ENCODE data around the gene PTPRD.

PTPRD gene

DNA sequence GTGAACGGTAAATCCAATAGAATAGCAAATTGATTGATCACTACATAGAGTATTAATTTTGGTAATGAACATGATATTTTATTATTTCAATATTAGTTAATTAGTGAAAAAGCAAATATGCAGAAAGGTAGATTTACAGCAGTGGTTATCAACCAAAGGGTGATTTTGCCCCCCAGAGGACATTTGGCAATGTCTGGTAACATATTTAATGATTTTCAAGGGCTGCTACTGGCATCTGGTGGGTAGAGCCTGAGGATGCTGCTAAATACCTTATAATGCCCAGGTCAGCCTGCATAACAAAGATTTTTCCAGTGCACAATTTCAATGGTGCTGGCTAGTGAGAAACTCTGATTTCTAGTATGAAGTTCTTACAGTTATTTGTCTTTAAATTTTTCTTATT, 1313.7 kb downstream of the PTPRD start:
- no peak for DNase-seq (ENCODE audit: low spot score)

DNA sequence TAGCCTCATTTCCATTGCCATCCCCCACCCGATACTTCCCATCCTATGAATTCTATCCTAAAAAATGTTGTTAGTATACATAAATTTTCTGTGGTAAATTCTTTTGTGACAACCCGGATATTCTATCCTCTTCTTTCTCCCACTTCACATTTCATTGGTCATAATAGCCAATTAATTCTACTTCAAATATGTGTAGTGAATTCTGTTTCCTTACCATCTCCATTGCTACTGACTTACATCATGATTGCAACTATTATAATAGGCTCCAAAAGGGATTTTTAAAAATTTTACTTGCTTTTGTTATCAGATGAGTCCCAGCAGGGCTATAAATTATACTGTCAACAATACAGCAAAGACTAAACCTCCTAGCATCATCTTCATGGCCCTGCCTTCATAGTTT, 1326.8 kb downstream of the PTPRD start:
- no peak for DNase-seq (ENCODE audit: low spot score)

DNA sequence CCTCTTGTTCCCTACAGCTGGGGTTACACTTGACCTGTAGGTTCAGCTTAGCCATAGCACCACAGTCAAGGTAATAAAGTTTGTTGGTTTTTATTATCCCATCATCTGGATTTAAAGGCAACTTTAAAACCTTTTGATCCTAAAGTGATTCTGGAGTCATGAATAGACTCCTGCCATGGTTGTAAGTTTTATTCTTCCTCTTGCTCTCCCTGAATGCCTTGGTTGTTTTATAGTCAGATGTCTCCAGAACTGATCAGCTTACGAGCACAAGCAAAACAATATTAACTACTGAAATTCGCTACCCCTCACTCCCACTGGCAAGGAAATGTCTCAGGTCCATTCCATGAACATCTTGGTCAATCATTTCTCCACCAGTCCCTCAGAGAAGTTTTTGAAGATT, 1328.6 kb downstream of the PTPRD start:
- no peak for DNase-seq (ENCODE audit: low spot score)

DNA sequence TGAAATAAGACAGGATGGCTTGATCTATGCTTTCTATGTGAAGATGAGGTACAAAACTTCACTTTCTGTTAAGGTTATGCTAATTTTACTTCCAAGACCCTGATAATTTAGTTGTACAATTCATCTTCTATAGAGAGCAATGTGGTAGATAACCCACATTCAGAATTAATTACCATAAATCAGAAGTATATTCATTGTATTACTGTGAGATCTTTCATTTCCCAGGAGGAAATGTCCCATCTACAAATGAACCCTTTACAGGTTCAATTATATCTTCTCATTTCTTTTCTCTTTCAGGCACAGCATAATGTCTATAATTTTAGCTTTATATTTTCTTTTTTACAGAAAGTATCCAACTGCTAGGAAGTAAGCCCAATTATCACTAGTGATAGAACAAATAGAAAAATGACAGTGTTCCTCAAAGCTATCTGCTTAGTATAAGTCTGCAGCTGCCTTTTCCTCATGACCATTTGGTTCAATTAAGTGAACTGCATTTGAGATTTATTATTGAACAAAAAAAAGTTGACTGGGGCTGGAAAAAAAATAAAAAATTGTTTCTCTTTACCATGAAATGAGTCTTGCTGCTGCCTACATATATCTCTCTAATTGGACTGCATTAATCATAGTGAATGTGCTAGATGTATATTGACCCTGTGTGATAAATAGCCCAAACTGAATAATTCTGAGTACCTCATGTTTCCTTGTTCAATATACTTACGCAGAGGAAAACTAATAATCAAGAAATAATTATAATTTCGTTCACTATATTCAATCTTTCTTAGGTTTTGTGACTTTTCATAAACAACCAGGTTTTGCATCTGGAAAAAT, 1329.4 kb downstream of the PTPRD start:
- no peak for DNase-seq (ENCODE audit: low spot score)

DNA sequence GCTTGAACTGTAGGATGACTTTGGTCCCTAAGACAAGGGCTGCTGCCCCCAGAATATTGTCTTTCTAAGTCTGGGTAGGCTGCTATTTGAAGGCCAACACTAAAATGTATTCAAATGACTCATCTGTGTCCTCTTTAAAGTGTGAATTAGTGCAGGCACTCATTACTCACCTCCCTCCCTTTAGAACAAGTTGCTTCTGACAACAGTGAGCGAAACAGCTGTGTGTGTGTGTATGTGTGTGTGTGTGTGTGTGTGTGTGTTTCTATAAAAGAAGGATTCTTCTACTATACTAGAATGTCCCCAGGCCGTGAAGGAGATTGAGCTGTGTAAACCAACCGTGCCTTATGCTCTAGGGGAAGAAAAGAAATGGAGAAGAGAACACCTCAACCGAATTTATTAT, 1337.2 kb downstream of the PTPRD start:
- DNase-seq (ENCODE audit: low spot score): no peak

DNA sequence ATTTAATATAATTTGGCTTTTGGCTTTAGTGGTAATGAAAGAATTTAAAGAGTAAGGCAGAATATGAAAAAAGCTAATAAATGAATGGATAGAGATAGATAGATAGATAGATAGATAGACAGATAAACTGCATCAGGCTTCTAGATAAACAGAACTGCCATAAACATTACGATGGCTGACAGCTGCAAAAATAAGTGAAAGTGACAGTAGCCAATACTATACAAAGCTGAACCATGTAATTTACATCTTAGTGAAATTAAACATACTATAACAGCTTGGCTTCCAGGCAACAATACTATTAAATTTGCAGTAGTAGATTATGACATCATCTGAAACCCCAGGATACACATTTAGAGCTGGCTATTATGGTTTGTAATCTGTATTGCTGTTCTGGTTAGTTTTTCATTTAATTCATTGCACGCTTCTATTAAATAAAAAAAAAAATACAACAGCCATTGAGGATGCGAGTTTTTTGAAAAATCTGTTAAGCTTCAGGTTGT, 1354.8 kb downstream of the PTPRD start:
- no peak for DNase-seq (ENCODE audit: low spot score)

DNA sequence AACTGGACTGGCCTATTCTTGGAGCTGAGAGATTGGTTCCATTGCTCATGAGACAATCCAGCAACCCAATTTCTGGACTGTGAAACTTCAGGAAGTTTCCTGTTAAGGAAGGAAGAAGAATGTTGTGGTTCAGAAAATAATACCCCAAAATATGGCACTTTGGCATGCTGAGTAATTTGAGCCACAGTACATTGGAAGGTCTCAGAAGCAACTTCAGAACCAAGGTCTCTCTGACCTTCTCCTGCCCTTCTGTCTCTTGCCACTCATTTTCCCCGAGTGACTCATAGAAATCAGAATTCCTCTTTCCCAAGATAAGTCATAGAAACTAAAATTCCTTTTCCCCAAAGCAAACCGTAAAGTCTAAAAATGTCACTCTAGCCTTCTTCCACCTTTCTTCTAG, 1366.1 kb downstream of the PTPRD start:
- DNase-seq (ENCODE audit: low spot score): no peak

DNA sequence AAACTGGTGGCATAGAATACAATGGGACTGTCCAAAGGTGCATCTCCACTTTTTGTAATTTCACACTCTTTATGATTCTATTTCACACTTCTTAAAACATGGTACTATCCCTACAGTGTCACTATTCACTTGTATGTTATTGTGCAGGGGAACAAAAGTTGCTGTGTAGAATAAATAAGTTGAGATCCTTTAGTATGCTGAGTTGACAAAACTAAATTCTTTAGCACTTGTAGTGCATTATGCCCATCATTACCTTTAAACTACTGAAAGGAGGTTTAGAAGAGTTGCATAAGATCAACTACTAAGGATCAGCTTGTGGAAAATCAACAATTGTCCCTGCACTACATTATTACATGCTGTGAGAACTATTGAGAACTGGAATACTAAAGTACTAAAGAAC, 1380.9 kb downstream of the PTPRD start:
- no peak for DNase-seq (ENCODE audit: low spot score)

DNA sequence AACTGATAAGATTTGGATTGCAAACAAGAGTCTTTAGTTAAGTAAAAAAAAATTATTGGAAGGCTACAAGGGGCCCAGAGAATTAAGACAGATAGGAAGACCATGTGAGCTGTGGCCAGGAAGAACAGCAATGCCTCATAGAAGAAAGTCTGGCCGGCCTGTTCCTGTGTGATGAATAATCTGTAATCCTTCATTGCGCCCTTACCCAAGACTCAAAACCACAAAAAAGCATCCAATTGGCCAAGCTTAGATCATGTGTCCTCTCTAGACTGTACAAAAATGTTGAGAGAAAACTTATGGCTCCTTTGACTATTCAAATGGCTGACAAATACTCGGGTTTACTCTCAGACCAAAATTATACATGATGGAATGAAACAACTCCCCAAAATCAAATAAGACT, 1383.5 kb downstream of the PTPRD start:
- no peak for DNase-seq (ENCODE audit: low spot score)

DNA sequence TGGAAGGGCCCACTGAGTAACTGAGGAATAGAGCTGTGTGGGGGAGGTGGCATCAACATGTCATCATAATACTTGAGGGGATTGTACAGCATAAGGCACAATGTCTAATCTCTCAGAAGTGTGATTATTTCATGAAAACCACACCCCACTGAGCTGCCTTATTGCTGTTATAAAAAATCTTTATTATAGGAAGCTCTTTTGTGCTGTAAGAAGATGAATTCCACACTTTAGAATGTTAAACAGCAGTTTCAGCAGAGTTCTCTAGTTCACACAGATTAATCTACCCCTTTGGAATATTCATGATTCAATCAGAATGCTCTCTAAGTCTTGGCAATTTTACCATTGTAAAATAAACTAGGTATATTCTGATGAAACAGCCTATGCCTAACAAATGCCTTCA, 1389.6 kb downstream of the PTPRD start:
- DNase-seq (ENCODE audit: low spot score): no peak

DNA sequence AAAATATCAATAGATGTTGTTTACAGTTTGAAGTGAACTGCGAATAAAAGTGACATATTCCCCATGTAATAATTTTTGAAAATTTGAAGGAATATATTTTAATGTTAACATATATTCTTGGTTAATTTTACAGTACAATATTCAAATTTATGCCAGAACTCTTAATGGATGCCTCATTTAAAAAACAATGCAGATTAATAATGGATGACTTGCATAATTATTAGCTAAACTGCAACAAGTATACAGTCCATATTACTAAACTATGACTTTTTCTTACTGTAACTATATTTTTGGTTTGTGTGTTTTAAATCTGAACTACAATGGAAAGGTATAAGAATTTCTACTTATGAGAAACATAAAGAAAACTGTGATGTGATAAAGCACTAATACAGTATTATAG, 1390.1 kb downstream of the PTPRD start:
- DNase-seq (ENCODE audit: low spot score): no peak

DNA sequence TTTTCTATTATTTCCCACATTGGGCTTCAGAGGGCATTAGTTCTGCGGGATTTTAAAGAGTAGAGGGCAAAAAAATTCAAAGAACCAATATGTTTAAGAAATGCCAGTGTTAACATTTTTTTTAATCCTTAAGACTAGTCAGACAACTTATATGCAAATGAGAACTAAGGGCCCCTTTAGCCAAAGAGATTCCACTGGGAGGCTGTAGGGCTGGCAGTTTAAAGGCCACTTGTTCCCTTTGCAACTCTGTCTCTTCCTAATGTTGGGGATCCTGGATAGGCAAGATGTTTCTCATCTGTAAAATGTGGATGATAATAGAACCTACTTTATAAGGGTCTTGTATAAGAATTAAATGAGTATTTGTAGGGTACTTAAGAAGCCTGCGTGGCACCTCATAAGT, 1395.9 kb downstream of the PTPRD start:
- DNase-seq (ENCODE audit: low spot score): no peak

DNA sequence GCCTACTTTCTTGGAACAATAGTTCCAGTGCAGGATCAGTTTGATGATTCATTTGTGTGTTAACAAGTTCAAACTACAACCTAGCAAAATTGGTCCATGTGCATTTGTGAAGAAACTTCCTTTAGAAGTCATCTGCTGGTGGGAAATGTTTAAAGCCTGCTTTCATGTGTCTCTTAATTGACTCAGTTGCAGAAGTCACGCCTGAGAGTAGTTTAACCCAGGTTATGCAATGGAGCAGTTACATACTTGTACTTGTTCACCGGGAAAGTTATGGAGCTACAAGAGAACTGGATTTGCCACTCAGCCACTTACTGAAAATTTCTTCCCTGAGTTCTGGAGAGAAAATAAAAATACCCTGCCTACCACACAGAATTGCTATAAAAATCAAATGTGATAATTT, 1397.8 kb downstream of the PTPRD start:
- no peak for DNase-seq (ENCODE audit: low spot score)

DNA sequence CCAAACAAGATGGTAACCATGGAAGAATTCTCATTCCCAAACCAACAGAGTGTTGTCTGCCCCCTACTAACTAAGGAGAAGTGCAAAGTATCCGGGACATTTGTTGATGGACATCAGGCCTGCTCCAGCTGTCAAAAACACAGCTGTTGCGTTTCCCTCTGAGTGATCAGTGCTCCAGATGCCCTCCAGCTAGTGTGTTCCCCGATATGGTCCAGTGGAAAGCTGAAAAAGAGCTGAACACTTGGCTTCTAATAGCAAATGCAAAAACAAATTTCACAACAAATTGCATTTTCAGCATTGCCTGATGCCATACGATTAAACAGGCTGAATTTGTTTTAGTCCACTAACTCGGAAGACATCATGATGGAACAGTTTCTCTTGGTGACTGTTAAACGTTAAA, 1398.7 kb downstream of the PTPRD start:
- DNase-seq (ENCODE audit: low spot score): no peak

DNA sequence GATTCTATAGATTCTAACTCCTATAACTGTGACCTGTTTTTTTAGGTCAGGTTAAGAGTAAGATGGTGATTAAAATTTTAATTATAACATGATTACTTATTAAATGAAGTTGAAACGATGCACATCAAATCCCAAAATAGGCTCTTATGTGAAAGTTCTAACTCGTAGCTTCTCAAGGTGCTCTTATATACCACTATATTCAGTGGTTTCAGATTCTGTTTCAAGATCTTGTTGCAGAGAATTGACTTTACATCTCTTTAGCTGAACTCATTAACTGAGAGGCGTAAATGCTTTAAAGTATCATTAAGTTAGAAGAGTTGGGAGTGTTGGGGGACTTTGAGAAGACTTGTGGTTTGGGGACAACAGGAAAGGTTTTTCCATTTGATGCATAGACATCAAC, 1399.8 kb downstream of the PTPRD start:
- DNase-seq (ENCODE audit: low spot score): no peak

DNA sequence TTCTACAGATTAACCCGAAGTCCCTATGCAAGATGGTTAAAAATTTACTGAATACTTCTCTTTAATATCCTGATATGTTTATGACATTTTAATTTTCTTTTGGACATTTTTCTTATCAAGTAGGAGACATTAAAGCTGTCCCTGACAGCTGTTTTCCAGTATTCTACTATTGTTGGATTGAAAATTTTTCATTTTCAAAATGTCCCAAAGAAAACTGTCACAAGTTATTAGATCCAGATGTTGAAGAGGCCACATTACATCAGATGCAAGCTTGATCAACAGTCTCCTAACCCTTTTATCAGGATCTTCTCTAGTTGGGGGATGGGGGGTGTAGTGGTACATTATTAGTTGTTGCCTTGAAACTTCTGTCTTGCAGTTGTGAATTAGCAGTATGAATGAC, 1410.5 kb downstream of the PTPRD start:
- DNase-seq (ENCODE audit: low spot score): no peak

DNA sequence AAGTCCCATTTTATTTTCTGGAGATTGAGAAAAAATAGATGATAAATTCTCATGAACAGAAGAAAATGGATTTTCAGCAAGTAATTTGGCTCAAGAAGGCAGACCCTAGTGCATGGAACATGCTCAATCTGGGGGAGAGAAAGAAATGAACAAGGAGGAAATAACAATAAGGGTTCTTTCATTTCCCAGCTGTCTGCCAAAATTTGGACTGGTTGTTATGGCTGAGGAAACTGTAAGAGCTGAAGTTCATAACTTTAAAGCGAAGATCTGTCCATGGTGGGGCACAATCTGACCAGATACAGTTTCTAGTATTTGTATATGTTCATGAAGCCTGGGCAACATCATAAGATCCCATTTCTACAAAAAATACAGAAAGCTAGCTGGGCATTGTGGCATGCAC, 1426.7 kb downstream of the PTPRD start:
- DNase-seq (ENCODE audit: low spot score): no peak

DNA sequence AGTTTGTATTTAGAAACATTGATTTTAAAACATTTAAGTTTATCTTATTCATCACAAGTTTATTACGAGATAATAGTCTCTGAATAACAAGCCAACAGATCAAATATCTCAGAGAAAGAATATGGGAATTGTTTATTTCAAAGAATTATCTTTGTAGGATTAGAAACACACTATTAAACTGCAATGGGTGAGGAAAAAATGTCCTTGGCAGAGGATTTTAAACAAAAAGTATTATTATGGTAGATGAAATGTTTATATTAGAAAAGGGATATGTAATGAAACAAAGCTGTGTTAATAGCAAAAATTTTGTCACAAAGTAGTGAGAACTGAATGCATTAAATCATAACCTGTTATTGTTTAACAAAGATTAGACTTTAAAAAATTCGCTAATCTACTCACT, 1430.4 kb downstream of the PTPRD start:
- DNase-seq (ENCODE audit: low spot score): no peak

DNA sequence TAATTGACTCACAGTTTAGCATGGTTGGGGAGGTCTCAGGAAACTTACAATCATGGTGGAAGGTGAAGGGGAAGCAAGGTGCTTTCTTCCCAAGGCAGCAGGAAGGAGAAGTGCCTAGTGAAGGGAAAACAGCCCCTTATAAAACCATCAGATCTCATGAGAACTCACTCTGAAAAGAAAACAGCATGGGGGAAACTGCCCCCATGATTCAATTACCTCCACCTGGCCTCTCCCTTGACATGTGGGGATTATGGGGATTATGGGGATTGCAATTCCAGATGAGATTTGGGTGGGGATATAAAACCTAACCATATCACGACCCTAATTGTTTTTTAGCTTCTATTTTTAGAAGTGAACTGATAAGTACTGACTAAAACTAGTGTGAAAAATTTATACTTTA, 1435.7 kb downstream of the PTPRD start:
- DNase-seq (ENCODE audit: low spot score): no peak

DNA sequence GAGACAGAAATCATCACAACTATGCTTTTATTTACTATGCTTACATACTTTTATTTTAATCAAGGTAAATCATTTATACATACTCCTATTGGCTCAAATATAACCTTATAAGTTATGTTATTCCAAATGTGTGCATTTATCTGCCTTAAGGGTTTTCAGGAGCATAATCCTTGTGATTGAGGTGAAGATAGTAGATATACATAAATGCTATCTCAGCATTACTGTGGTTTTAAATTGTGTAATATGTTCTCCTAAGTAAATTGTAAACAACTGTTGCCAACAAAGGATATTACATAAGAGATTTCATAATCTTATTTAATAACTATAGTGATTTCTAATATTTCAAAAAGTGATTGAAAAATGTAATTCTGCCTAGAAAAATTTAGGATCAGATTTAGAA, 1438.4 kb downstream of the PTPRD start:
- DNase-seq (ENCODE audit: low spot score): no peak

DNA sequence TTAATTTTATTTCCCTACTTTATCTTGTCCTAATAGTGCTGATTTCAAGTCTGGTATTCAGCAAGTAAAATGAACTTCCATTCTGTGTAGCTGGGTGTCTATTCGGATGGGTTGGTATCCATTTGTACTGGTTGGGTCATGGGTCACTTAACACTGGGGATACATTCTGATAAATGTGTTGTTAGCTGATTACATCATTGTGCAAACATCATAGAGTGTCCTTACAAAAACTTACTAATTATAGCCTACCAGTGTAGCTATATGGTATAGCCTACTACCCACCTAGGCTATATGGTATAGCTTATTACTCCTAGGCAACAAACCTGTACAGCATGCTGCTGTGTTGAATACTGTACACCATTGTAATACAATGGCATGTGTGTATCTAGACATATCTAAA, 1439.5 kb downstream of the PTPRD start:
- no peak for DNase-seq (ENCODE audit: low spot score)

DNA sequence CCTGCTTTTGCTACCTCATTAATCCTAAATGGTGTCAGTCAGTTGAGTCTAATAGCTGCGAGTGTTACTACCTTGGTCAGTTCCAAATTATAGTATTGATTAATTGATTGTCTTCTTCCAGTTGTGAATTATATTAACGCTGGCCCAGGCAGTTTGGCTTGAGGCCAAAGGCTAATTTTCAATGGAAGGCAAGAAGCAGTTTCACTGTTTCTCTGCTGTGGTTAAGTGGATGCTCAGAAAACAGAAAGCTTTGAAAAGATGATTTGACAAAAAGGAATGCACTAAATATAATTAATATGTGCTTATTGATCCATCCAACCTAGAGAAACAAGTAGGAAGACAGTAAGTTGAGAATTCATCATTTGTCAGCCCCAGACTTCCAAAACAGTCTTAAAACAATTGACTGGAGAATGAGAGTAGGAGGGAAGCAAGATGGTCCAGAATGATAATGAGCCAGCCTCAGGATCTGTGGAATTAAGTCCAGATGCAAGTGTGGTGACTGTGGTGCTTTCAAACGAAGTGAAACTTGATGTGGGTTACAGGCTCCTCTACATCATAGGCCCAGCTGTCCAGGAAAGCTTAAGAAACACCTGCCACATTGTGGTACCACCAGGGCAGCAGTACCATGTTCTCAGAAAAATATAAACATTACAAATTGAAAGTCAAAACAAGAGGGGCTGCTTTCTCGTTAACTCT, 1442.2 kb downstream of the PTPRD start:
- no peak for DNase-seq (ENCODE audit: low spot score)

DNA sequence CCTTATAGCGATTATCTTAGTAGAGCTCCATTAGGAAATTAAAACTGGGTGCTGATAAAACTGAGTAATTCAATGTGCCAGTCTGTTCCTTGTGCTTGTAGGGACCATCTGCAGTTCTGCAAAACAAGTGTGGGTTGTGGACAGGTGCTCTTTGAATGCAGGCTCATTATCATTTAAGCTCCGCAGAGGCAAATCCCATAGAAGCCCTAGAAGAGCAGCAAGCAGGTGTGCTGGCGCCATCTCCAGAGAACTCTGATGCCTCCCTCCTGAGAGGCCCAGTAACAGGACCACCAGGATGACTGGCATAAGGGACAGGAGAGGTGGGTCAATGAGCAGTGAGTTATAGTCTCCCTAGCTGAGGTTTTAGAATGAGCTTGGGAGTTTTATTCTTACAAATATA, 1470.8 kb downstream of the PTPRD start:
- no peak for DNase-seq (ENCODE audit: low spot score)

DNA sequence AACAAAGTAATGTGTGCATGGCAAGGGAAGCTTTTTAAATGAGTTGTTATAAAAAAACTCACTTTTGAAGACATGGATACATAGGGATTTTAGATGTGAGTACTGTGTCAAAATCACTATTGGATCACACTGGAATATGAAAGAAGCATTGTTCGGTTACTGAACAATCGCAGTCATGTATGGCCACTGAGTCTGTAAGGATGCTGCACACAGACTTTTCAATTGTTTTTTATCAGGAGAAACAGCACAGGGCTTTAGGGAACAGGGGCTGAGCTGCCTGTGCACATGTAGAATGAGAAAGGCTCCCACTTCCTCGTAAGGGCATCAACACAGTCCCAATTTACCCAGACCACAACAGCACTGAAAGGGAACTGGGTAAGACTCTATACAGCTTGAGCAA, 1479.3 kb downstream of the PTPRD start:
- no peak for DNase-seq (ENCODE audit: low spot score)
